Retinal pigment epithelial cell (primary cell): ENCODE results near the gene SORCS2.

ENCODE experiments used
- DNase-seq: peaks from one replicate; pipeline ENCODE4 v3.0.0-alpha.2; 2010; ENCODE audit warnings: low read depth
- H3K4me3 ChIP-seq: 2 replicates; pipeline ENCODE4 v1.5.1; 2011; ENCODE audit warnings: mild to moderate bottlenecking, low read length, control low read depth, moderate library complexity
- CTCF ChIP-seq: conservative IDR thresholded peaks from 2 replicates; pipeline ENCODE4 v1.5.1; 2011; ENCODE audit warnings: low read depth, low read length, control low read depth, inconsistent platforms

Gene SORCS2

GRCh38 chr4:7255996-7256395 is 63.7 kb downstream of the SORCS2 start:
- no peak for DNase-seq
- no peak overlapping the region for H3K4me3 ChIP-seq
- TF ChIP-seq CTCF: no peak

- H3K4me3 ChIP-seq: no peak overlapping the region
- TF ChIP-seq CTCF: no peak
- no peak for DNase-seq
Observed at GRCh38 chr4:7256984-7257810, 64.9 kb downstream of the SORCS2 start.

GRCh38 chr4:7259039-7259438 is 66.7 kb downstream of the SORCS2 start:
- no peak for TF ChIP-seq CTCF
- no peak for DNase-seq
- H3K4me3 ChIP-seq: no peak overlapping the region

GRCh38 chr4:7260569-7260968 is 68.2 kb downstream of the SORCS2 start:
- TF ChIP-seq CTCF: no peak
- no peak overlapping the region for H3K4me3 ChIP-seq
- DNase-seq: no peak

- DNase-seq: no peak
- no peak overlapping the region for H3K4me3 ChIP-seq
- no peak for TF ChIP-seq CTCF
Observed at GRCh38 chr4:7261087-7261486, 68.7 kb downstream of the SORCS2 start.

- no peak for DNase-seq
- no peak for TF ChIP-seq CTCF
Observed at GRCh38 chr4:7261536-7261935, 69.2 kb downstream of the SORCS2 start.

GRCh38 chr4:7262134-7262533 is 69.8 kb downstream of the SORCS2 start:
- no peak for DNase-seq
- H3K4me3 ChIP-seq: no peak overlapping the region
- no peak for TF ChIP-seq CTCF

More at GRCh38 chr4:7261536-7261935, 69.2 kb downstream of the SORCS2 start:
- no peak overlapping the region for H3K4me3 ChIP-seq
